GM18861 (cell line): ENCODE data around the gene INTS1.

ENCODE experiments used
- ATAC-seq: cut with Tn5 transposase; IDR thresholded peaks from one replicate; pipeline ENCODE4 v1.9.1; 2021; ENCODE audit not compliant: unreplicated experiment

The INTS1 gene

GRCh38 chr7:1464694-1465093, 39.5 kb downstream of the INTS1 start:
- no peak for ATAC-seq

- no peak for ATAC-seq
Observed at GRCh38 chr7:1463676-1464223, 40.4 kb downstream of the INTS1 start.

- ATAC-seq, result no peak
Observed at GRCh38 chr7:1461646-1462375, 42.4 kb downstream of the INTS1 start.

DNA sequence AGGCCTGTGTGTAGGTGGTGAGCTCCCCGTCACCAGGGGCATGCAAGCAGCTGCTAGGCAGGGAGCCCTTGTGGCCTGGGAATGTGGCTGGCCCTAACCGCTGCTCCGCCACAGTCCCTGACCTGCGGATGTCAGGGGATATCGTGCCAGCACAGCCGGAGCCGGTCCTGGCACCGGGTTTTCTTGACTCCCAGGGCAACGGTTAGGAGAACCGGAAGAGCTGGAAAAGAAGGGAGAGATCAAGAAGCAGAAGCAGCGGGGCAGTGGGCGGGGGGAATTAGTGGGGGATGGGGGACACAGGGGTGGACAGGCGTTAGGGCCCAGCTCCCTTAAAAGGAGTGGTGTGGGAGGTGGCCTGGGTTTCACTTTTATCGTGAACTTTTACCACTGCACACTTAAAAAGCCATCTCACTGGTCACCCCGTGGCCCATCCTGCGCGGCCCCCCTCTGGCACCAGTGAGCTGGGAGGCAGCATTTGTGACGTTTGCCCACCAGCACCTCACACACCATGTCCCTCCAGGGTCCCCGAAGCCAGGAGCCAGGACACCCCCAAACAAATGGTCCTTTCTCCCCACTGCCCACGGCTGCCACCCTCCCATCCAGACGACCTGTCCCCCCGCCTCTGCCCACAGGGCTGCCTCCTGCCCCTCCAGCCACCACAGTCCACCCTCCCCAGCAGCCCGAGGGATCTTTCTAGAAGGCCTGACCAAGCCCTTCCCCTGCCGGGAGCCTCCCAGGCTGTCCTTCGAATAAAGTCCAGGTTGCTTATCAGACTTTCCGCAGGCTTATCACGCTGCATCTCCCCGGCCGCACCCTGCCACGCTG, 43.2 kb downstream of the INTS1 start:
- ATAC-seq, result no peak

DNA sequence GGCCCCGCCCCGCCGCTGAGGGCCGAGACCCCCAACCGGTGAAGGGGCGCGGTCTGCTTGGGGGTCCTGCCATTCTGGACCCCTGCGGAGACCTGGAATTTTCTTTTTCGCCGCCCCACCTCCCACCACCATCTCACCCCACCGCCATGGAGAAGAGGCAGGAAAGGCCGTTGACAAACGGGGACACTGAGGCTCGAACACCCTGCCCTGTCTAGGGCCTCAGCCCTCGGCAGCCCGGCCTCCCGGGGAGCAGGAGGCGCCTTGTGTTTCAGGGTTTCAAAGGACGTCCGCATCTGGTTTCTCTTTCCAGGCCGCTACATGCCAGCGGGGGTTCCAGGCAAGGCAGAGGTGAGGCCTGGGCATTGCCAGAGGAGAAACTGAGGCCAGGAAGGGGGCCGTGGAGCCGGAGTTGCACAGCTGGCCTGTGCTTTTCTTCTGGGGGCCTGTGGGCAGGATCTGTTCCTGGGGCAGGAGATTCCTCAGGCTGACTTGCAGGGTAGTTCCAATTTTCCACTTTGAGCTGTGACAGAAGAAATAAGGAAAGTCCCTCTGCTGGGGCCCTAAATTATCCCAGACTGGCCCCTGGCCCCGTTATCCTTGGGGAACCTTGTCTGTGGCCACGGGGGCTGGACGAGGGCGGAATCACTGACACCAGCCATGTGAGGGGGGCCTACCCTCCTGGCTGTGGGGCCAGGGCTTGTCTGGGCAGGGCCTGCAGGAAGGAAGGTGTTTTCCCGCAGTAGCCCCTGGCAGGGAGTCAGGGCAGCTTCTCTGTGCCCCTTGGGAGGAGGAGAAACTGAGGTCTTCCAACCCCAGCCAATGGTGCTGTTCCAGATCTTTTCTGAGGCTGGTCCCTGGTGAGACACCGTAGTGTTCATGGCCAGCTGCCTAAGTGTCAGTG, 44.0 kb downstream of the INTS1 start:
- no peak for ATAC-seq

DNA sequence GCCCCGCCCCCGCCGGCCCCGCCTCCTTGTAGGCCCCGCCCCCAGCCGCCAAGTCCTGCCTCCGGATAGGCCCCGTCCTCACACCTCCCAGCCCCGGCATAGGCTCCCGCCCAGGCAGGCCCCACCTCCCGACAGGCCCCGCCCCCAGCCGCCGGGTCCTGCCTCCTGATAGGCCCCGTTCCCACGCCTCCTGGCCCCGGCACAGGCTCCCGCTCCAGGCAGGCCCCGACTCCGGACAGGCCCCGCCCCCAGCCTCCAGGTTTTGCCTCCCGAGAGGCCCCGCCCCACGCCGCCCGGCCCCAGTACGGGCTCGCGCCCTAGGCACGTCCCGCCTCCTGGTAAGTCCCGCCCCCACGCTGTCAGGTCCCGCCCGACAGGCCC, 44.7 kb downstream of the INTS1 start:
- peak; percentile 88 for ATAC-seq

DNA sequence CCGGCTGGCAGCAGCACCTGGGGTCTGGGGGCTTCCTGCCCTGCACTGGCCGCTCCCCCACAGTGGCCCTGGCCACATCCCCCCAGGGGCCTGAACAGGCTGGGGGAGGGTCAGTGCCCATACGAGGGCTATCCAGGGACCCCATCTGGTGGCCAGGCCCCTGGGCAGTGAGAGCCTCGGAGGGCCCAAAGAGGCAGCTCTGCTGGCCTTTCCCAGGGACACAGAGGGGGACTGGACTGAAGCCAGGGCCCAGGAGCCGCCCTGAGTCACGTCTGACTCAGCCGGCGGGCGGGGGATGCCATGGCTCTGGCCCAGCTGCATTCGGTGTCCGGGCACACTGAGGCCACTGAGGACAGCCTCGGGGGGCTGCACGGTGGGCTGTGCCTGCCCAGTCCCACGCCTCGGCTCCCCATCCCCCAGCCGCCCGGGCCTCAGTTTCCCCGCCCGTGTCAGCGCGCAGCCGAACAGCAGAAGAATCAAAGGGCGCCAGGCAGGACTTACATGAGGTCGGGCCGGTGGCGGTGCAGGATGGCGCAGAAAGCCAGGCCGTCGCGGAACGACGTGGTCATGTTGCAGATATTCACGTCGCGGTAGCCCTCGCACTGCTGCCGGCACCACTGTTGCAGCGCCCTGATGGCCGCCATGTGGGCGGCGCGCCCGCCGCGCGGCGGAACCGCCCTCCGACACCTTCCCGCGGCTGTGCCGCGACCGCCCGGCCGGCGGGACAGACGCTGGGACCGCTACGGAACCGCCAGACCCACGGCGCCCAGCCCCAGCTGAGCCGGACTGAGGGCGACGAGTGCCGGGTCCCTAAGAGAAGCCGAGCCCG, 45.3 kb downstream of the INTS1 start, which contains the start of gene MICALL2:
MICALL2 (minus strand) TSS at position 788 of the 829 bp plus-strand sequence; CDS start at position 644, 144 bp downstream.
- peak; percentile 8 for ATAC-seq

DNA sequence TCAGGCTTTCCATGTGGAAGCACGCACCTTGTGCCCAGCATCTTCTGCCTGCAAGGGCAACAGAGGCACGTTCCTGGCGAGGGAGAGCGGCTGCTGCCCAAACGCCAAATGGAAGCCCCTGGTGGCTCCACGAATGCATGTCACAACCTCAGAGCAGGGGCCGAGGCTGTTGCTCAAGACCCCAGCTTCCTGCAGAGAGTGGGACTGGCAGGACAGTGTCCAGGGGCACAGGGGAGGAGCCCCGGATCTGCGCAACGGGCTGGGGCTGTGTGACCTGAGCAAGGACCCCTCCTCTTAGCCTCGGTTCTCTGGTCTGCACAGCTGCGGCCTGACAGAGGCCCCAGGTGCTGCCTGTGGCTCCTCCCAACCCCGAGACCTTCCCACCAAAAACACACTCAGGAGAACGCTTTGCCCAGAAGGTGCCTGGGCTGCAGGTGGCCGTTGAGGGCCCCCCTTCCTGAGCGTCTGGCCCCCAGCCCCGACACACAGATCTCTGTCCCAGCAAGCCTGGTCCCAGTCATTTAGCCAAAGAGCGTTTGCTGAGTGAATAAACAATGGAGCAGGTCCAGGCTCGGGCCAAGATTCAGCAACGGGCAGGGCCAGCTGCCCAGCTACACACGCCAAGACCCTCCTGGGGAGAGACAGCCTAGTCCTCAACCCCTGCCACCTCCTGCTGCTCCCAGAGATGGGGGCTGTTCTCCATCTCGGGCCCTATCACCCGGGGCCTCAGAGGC, 46.1 kb downstream of the INTS1 start:
- ATAC-seq, result no peak

DNA sequence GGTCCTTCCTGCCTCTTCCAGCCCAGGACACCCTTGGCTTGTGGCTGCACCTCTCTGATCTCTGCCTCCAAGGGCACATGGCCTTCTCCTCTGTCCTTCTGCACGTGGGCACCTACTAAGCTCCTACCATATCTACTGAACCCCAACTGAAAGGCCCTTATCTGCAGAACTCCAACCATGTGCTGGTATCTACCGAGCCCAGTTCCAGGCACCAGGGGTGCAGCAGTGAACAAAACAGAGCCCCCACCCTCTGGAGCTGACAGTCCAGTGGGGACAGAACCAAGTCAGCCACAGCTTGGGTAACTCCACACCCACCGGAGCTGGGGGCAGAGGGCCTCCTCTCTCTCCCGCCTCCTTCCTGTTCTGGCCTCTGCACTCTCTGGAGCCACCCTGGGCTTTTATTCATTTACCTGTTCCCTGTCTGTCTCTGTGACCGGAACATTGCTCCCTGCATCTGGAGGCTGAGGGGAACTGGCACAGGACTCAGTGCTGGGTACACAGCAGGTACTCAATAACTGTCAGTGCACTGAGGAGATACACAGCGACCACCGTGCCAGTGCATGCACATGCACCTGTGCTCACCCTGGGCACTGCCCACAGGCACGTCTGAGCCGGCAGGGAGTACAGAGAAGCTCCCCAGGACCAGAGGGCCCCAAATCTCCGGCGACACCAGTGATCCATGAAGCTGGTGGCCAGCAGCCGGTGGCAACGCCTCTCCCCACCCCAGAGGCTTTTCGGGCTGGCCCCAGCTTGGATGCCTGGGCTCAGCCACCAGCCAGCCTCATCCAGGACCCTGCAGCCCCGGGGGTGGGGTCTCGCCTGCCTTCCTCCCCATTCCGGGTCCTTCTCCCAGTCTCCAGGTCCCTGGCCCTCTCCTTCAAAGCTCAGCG, 46.9 kb downstream of the INTS1 start:
- ATAC-seq, result no peak

GRCh38 chr7:1455955-1456354, 48.2 kb downstream of the INTS1 start:
- no peak for ATAC-seq

DNA sequence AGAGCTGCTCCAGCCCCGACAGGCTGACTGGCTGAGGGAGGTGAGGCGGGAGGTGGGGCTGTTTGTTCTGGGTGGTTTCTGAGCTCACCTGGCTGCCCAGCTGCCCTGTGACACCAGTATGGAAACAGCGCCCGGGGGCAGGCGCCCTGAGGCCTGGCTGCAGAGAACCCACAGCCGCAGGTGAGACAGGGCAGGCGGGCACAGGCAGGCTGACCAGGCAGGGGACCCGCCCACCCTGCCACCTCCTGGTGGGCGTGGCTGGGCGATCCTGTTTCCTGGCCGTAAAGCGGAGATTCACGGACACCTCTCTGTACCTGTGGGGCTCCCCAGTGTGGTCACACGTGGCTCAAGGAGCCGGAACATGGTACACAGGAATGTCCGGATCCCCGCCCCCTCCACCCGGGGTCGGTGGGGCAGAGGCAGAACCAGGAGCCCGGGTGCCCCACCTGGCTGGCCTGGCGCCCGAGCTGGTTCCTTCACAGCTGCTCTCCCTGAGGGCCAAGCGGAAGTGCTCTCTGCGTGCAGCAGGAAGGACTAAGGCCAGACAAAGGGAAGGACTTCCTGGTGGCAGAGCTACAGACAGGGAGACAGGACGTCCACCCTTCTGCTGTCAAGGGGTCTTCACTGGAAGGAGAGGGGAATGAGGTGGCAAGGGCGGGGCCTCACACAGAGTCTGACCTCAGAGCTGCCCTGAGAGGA, 48.8 kb downstream of the INTS1 start:
- no peak for ATAC-seq

- ATAC-seq, result no peak
Observed at GRCh38 chr7:1454542-1454941, 49.6 kb downstream of the INTS1 start.

DNA sequence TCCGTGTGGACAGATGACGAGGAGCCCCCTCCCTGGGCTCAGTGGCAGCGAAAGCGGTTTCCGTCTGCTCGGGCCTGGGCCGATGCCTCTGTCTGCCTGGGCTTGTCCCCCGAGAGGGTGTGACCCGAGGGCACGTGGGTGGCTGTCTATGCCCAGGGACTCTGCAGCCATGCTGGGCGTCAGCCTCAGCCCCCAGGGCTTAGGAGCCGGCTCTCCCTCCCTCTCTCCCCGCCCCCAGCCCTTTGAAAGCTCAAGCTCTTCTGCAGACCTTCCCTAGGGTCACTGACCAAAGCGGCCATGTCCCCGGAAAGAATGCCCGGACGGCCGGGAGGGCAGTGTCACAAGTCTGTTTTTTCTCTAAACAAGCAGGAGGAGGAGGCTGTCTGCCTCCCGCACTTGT, 52.0 kb downstream of the INTS1 start:
- ATAC-seq, result no peak

DNA sequence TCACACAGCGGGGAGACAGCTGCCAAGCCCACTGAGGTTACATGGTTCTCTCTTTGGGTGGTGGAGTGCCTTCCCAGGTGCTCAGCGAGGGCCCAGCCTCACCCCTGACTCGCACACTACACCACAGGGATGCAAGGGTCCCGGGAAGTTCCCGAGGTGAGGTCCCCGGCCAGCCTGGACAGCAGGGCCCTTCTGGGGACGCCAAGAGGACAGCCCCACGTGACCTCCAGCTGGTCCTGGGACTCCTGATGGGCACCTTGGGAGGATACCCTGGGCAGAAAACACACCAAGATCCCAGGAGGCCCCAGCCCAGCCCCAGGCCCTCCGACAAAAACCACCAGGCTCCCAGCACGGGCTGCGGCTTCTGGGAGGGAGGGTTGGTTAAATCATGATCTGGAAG, 53.2 kb downstream of the INTS1 start:
- ATAC-seq, result no peak

DNA sequence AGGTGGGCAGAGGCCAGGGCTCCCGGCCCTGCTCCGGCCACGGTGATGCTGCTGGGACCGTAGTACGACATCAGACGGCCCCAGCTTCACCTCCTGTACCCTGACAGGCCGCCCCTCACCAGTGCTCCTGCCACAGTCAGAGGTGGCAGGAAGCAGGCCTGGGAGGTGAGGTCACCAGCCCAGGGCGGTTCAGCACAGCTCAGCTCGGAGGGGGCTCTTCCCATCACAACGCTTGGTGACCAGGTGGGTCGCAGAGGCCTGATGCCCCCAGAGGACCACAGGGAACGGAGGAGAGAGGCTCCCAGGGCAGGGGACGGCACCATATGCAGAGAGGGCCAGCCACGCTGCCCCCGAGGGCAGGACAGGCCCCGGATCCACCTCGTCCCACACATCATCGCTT, 53.8 kb downstream of the INTS1 start:
- no peak for ATAC-seq

- no peak for ATAC-seq
Observed at GRCh38 chr7:1449951-1450350, 54.2 kb downstream of the INTS1 start.

GRCh38 chr7:1449501-1449900, 54.7 kb downstream of the INTS1 start:
- no peak for ATAC-seq

DNA sequence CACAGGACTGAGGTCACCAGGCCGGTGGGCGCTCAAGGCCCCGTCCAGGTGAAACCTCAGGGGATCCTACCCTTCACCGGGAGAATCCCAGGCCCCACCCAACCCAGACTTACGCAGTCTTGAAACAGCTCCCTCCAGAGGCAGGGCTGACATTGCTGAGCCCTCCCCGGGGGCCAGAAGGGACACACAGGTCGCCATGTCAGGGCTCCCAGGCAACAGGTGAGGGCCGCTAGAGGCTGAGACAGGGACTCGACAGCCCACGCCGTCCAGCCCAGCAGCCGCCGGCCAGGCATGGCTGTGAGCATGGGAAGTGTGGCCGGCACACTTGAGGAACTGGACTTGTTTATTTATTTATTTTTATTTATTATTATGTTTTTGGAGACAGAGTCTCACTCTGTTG, 55.2 kb downstream of the INTS1 start:
- ATAC-seq, result no peak
